Measurements from ENCODE around the gene SIK3.
"Not testable (repeated sequence)": the region's sequence is repeated elsewhere in the genome, so short reads cannot be mapped to it uniquely, and the experiment has no call there.

Gene SIK3

GRCh38 chr11:116825854-116826750 is 272.1 kb downstream of the SIK3 start:
- no peak for DNase-seq (ENCODE audit: low spot score)

GRCh38 chr11:116825434-116825833 is 272.8 kb downstream of the SIK3 start:
- no peak for DNase-seq (ENCODE audit: low spot score)

GRCh38 chr11:116823031-116823843 is 275.0 kb downstream of the SIK3 start, which contains the start of gene APOA4:
Gene APOA4 (minus strand): TSS chr11:116823304. CDS start chr11:116823191, 113 bp downstream.
- DNase-seq (ENCODE audit: low spot score): no peak

DNA sequence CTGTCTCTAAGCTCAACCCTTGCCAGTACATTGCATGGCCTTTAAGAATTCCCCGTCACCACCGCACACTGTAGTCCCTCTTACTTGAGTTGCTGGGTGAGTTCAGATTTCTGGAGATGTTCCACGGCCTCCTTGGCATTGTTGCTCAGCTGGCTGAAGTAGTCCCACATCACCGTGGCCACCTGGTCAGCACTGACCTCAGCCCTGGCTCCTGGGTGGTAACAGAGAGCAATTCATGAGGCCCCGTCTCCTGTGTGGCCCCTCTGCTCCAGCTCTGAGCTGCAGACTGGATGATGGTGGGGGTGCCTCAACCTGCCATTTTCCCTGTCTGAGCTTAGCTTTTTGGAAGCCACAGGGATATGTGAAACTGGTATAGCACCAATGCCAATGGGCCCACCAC is 275.7 kb downstream of the SIK3 start:
- no peak for DNase-seq (ENCODE audit: low spot score)

- DNase-seq (ENCODE audit: low spot score): no peak
Observed at GRCh38 chr11:116821050-116821918, 276.9 kb downstream of the SIK3 start.

DNA sequence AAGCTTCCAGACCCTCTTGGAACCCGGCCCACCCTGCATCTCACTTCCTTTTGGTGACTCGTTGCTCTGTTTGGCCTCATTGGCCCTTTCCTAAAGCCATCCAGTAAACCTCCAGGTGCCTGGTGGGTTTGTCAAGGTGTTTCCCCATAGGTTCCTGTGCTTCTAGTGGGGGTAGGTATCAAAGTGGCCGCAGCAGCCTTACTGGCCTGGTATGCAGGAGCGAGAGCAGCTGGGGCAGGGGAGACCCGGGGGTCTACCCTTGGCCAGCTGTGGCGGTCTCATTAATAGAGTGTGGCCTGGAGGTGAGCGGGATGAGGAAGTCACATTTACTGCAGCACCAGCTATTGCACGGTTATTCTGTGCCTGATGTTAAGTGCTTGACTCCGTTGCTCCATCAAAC is 279.2 kb downstream of the SIK3 start:
- DNase-seq (ENCODE audit: low spot score): no peak

DNA sequence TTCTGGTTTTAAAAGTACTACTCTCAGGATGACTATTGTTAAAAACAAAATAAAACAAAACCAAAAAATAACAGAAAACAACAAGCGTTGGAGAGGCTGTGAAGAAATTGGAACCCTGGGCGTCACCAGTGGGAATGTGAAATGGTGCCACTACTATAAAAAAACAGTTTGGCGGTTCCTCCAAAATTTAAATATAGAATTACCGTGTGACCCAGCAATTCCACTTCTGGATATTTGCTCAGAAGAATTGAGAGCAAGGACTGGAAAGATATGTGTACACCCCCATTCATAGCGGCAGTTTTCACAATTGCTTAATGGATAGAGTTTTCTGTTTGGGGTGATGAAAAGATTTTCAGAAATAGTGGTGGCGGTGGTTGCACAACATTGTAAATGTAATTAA is 283.7 kb downstream of the SIK3 start:
- DNase-seq (ENCODE audit: low spot score): no peak

GRCh38 chr11:116813781-116814471 is 284.3 kb downstream of the SIK3 start:
- no peak for DNase-seq (ENCODE audit: low spot score)

- no peak for DNase-seq (ENCODE audit: low spot score)
Observed at GRCh38 chr11:116813170-116813569, 285.1 kb downstream of the SIK3 start.

GRCh38 chr11:116812109-116812508 is 286.1 kb downstream of the SIK3 start:
- DNase-seq (ENCODE audit: low spot score): no peak

DNA sequence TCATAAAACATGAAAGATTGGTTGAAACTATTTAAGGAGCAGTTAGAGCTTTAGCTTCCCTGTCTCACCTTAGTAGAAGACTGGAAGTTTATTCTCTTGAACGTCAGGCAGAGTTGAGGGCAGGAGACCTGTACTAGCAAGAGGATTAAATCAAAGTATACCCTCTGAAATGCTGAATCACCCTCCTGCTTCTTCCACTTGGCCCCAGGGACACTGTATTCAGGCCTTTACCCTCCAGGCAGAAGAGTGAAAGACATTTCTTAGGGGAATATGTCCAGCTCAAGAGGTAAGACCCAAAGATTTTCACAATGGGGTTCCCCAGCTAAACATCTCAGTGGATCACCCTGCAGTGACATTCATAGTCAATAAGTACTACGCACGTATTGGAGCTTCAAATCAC is 287.0 kb downstream of the SIK3 start:
- no peak for DNase-seq (ENCODE audit: low spot score)

- DNase-seq (ENCODE audit: low spot score): no peak
Observed at GRCh38 chr11:116808262-116809175, 289.7 kb downstream of the SIK3 start.

- DNase-seq (ENCODE audit: low spot score): no peak
Observed at GRCh38 chr11:116807601-116808261, 290.5 kb downstream of the SIK3 start.

- no peak for DNase-seq (ENCODE audit: low spot score)
Observed at GRCh38 chr11:116804001-116804400, 294.2 kb downstream of the SIK3 start.

GRCh38 chr11:116801662-116802061 is 296.6 kb downstream of the SIK3 start:
- not testable (repeated sequence) for DNase-seq (ENCODE audit: low spot score)

- DNase-seq (ENCODE audit: low spot score): no peak
Observed at GRCh38 chr11:116800610-116801009, 297.6 kb downstream of the SIK3 start.

- DNase-seq (ENCODE audit: low spot score): no peak
Observed at GRCh38 chr11:116798368-116798767, 299.9 kb downstream of the SIK3 start.

DNA sequence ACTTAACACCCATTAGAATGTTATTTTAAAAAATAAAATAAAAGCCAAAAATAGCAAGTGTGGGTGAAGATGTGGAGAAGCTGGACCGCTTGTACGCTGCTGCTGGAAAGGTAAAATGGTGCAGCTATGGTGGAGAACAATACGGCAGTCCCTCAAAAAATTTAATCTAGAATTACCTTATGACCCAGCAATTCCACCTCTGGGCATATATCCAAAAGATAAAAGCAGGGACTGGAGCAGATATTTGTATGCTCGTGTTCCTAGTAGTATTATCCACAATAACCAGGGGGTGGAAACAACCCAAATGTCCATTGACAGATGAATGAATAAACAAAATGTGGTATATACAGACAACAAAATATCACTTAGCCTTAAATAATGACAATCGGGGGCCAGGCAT is 300.4 kb downstream of the SIK3 start:
- DNase-seq (ENCODE audit: low spot score): no peak

GRCh38 chr11:116796548-116796947 is 301.7 kb downstream of the SIK3 start:
- DNase-seq (ENCODE audit: low spot score): no peak

DNA sequence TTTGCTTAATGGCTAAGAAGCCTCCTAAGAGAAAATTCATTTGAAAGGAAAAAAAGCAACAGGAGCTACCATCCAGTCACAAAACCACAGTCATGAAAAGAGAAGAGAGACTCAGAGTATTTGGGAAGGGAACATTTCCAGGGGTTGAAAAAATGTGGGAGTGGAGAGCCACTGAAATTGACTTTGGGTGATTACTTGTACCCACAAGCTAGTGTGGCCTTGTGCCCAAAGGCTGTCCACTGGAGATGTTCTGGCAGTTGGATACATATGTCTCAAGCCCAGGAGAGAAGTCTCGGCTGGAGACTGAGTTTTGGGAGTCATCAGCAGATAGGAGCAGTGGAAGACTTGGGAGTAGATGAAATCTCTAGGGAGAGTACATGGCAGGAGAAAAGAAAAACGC is 303.4 kb downstream of the SIK3 start:
- DNase-seq (ENCODE audit: low spot score): no peak

Measured in CD4-positive, alpha-beta T cell treated with Interleukin-15 for 4 hours (primary cell).